Muscle of arm (tissue), 12 donors: ENCODE measurements around the gene PIGL. TPM values are rescaled to one million over a fixed set of nuclear protein-coding genes. Genes with fewer than 3 reads are reported as not detected.
"Not testable (repeated sequence)": the region's sequence is repeated elsewhere in the genome, so short reads cannot be mapped to it uniquely, and the experiment has no call there.

Source experiments
- DNase-seq: peaks from one replicate; pipeline ENCODE4 v3.0.0-alpha.2; 2013
- polyA plus RNA-seq, 12 donors: library from polyadenylated mRNA; unstranded; fragments of 120-200 nt; gene quantifications; one replicate each; pipeline ENCODE4 v1.2.1, GENCODE V29; 2013; ENCODE audit not compliant: insufficient read length in 12 of 12

The PIGL gene
- polyA plus RNA-seq, 12 donors, result 10.7 to 39.3 (median 17.0) TPM; not detected in 1

DNA sequence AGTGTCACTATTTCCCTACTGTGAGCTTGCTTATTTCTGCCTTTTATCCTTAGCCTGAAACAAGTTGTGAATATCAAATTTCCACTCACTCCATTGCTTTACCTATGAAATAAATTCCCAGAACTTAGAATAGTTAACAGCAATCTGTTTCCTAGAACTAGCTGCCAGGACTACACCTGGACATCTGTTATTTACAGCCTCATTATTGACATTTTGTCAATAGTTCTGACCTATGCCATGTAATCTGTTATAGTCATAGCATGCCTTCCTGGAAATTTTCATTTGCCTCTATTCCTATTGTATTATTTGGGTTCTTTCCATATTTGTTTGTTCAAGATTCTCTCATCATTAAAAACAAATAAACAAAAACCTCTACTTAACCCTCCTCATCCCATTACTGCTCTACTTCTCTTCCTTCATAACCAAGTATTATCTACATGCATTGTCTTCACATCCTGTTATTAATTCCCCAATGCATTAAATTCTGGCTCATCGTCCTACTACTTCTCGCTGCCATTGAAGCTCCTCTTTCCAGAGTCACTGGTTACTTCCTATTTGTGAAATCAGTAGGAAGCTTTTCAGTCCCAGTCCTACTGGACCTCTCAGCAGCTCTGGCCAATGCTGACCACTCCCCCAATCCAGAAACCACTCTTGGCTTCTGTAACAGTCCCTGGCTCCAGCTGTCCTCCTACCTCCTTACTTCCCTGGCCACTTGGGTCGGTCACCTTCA lies 55.3 kb downstream of the PIGL start:
- DNase-seq, result no peak

- no peak for DNase-seq
These were observed 56.5 kb downstream of the PIGL start for GRCh38 chr17:16273499-16273898.

- DNase-seq, result no peak
These were observed 56.9 kb downstream of the PIGL start for GRCh38 chr17:16273929-16274339.

DNA sequence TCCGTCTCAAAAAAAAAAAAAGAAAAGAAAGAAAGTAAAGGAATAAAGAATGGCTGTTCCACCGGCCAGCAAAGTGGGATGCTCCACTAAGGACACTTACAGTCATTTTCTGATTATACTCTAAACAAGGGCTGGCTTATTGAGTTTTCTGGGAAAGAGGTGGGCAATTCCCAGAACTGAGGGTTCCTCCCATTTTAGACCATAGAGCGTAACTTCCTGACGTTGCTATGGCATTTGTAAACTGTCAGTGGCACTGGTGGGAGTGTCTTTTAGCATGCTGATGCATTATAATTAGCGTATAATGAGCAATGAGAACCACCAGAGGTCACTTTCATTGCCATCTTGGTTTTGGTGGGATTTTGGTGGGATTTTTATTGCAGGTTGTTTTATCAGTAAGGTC lies 58.0 kb downstream of the PIGL start:
- no peak for DNase-seq

- no peak for DNase-seq
These were observed 60.2 kb downstream of the PIGL start for GRCh38 chr17:16277163-16277562.

GRCh38 chr17:16281351-16281750 lies 64.3 kb downstream of the PIGL start:
- DNase-seq, result no peak

DNA sequence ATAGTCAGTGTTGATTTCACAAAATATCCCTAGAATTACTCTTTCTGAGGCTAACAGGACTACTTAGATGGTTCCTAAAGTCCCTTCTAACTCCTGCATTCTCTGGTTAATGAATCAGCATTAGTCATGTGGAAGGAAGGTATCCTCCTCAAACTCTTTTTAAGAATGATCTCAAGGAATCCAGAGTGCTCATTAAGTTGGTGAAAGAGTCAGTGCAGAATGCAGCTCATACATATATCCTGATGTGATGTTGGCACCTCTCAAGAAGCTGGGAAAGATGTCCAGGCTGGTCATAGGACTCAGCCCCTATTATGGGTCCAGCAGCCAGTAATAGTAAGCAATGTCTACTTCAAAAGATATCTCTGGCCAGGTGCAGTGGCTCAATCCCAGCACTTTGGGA lies 65.5 kb downstream of the PIGL start:
- DNase-seq, result no peak

- DNase-seq, result no peak
These were observed 66.7 kb downstream of the PIGL start for GRCh38 chr17:16283705-16284104.

- DNase-seq, result no peak
These were observed 68.6 kb downstream of the PIGL start for GRCh38 chr17:16285646-16286008.

- DNase-seq, result peak; percentile 48
These were observed 69.3 kb downstream of the PIGL start for GRCh38 chr17:16286009-16286946.

DNA sequence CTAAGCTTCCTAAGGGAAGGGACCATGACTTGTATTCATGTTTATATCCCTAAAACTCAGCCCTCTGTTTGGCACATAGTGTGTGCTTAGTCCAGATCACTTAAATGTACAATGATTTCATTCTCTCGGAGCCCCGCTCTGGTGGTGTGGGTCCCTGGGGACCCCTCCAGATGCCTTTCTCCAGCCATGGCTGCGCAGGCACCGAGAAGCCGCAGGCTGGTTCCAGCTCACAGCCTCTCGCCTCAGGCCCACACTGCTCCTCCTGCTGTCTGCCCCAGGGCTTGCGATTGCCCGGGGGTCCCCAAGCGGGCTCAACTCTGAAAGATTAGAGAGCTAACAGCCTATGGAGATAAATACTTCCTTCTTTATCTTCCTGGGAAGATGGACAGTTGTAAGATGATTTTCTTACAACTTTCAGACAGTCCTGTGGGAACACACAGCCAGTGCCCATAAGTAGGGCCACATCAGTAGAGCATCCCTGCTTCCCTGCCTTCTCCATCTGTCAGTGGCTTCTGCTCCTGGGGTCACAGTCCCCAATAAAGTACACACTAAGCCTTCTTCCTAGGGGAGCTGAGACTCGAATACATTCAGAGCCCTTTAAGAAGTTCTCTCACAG lies 70.0 kb downstream of the PIGL start:
- no peak for DNase-seq

DNA sequence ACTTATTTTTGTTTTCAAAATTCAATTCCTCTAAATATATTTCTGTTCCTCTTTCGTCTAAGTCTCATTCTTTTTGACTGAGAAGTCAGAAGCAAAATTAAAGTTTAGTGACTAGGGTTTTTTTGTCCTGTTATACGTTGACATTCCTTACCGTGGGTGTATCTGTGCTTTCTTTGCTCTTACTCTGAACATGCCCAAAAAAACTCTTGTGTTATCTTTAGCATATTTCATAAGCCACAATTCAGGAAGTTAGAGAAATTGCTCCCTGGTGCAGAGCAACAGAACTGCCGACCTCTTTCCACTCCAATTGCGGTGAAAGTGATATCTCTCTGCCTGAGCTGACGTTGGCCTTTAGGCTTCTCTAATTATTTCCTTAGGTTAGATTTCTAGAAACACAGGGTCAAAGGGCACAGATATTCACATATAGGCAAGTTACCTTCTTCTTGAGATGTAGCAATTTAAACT lies 70.6 kb downstream of the PIGL start:
- peak; percentile 23 for DNase-seq

- no peak for DNase-seq
These were observed 72.0 kb downstream of the PIGL start for GRCh38 chr17:16288860-16289571.

GRCh38 chr17:16293931-16294330 lies 76.9 kb downstream of the PIGL start:
- no peak for DNase-seq

GRCh38 chr17:16294560-16294959 lies 77.5 kb downstream of the PIGL start:
- DNase-seq, result no peak

GRCh38 chr17:16296072-16296471 lies 79.1 kb downstream of the PIGL start:
- DNase-seq, result not testable (repeated sequence)

- DNase-seq, result no peak
These were observed 80.5 kb downstream of the PIGL start for GRCh38 chr17:16297367-16298139.

- no peak for DNase-seq
These were observed 81.2 kb downstream of the PIGL start for GRCh38 chr17:16298140-16298662.

GRCh38 chr17:16300554-16300953 lies 83.5 kb downstream of the PIGL start:
- DNase-seq, result no peak

DNA sequence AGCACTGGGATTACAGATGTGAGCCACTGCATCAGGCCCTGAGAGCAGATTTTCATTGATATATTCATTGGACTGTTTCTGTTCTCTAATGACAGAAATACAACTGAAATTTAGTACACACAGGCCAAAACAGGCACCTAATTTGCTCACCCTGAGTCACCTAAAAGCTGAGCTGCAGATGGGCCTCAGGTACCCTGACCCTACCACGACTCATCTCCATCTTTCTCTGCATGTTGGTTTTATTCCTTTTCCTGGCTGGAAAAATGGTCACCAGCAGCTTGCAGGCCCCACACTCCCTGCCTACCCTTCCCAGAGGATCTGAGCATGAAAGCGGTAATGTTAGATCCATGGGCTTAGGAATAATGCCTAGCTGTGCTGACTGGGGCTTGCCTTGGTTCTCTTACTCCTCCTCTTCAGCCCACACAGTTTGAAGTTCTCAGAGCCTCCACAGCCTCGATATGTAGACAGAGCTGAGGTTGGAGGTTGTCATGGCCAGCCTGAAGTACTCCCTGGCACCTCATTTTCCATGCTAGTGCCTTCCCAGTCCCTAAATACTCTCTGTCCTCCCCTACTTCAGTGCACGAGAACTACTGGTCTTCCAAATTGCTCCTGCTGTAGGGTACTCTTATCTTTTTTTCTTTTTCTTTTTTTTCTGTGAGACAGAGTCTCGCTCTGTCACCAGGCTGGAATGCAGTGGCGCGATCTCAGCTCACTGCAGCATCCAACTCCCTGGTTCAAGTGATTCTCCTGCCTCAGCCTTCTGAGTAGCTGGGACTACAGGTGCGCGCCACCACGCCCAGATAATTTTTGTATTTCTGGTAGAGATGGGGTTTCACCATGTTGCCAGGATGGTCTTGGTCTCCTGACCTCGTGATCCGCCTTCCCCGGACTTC lies 85.2 kb downstream of the PIGL start:
- no peak for DNase-seq
